Neural cell (in vitro differentiated cells): ENCODE measurements around the gene BLCAP.

Experiments used
- EP300 ChIP-seq: fragments of 450-650 bp; conservative IDR thresholded peaks from 2 replicates; pipeline ENCODE4 v1.6.1; 2014; ENCODE audit warnings: antibody characterized with exemption, mild to moderate bottlenecking, moderate library complexity; ENCODE audit not compliant: poor library complexity, severe bottlenecking
- EZH2 ChIP-seq: fragments of 200-600, 300-800 bp; shearing (Covaris generic), sonication (generic); IDR thresholded peaks from 2 replicates; pipeline ENCODE4 v1.6.1; 2014; ENCODE audit warnings: antibody characterized with exemption, low read length, borderline replicate concordance, mild to moderate bottlenecking; ENCODE audit not compliant: insufficient read depth, poor library complexity, severe bottlenecking
- POLR2AphosphoS5 ChIP-seq: IDR thresholded peaks from 2 replicates; pipeline ENCODE4 v1.6.1; 2012
- RAD21 ChIP-seq: fragments of 450-650 bp; conservative IDR thresholded peaks from 2 replicates; pipeline ENCODE4 v1.6.1; 2014; ENCODE audit warnings: antibody characterized with exemption, mild to moderate bottlenecking, moderate library complexity
- TAF1 ChIP-seq: IDR thresholded peaks from 2 replicates; pipeline ENCODE4 v1.6.1; 2012; ENCODE audit warnings: low read depth
- TF ChIP-seq, protein P1 (sequence below): fragments of 450-650 bp; IDR thresholded peaks from 2 replicates; pipeline ENCODE4 v1.5.1; 2014; ENCODE audit warnings: antibody characterized with exemption, mild to moderate bottlenecking, moderate library complexity; ENCODE audit not compliant: poor library complexity, severe bottlenecking
- TF ChIP-seq, protein P2 (sequence below): IDR thresholded peaks from 2 replicates; pipeline ENCODE4 v1.6.1; 2012; ENCODE audit warnings: borderline replicate concordance

DNA sequence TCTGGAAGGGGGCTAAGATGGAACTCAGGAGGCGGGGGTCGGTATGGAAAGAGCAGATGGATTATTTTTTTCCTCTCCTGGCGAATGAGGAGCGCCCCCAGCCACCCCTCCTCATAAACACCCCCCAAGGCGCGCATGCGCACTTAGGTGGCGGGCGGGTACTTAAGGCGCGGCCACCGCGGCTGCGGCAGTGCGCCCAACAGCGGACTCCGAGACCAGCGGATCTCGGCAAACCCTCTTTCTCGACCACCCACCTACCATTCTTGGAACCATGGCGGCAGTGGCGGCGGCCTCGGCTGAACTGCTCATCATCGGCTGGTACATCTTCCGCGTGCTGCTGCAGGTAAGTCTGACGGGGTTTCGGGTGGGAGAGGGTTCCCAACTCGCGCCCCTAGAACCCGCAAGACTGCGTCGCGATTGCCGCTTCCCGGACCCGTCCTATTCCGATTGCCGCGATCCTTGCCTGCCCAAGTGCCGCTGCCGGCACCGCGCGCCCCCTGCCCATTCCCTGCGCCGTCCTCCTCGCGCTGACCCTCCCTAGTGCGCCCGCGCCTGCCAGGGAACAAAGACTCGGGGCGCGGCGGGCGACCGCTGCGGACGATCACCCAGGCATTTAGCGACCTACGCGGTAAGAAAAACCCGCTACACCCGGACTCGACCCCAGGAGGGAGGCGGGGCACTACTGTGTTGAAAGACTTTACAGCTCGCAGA lies 6.5 kb downstream of the BLCAP start, which contains the start of gene NNAT:
- TF ChIP-seq RAD21 (peak; percentile 48), POLR2AphosphoS5 (peak; percentile 96), TAF1 (peak; percentile 85), EZH2 (no peak), EP300 (no peak)
- TF ChIP-seq, protein P1, sequence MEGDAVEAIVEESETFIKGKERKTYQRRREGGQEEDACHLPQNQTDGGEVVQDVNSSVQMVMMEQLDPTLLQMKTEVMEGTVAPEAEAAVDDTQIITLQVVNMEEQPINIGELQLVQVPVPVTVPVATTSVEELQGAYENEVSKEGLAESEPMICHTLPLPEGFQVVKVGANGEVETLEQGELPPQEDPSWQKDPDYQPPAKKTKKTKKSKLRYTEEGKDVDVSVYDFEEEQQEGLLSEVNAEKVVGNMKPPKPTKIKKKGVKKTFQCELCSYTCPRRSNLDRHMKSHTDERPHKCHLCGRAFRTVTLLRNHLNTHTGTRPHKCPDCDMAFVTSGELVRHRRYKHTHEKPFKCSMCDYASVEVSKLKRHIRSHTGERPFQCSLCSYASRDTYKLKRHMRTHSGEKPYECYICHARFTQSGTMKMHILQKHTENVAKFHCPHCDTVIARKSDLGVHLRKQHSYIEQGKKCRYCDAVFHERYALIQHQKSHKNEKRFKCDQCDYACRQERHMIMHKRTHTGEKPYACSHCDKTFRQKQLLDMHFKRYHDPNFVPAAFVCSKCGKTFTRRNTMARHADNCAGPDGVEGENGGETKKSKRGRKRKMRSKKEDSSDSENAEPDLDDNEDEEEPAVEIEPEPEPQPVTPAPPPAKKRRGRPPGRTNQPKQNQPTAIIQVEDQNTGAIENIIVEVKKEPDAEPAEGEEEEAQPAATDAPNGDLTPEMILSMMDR, result no peak
- TF ChIP-seq, protein P2, sequence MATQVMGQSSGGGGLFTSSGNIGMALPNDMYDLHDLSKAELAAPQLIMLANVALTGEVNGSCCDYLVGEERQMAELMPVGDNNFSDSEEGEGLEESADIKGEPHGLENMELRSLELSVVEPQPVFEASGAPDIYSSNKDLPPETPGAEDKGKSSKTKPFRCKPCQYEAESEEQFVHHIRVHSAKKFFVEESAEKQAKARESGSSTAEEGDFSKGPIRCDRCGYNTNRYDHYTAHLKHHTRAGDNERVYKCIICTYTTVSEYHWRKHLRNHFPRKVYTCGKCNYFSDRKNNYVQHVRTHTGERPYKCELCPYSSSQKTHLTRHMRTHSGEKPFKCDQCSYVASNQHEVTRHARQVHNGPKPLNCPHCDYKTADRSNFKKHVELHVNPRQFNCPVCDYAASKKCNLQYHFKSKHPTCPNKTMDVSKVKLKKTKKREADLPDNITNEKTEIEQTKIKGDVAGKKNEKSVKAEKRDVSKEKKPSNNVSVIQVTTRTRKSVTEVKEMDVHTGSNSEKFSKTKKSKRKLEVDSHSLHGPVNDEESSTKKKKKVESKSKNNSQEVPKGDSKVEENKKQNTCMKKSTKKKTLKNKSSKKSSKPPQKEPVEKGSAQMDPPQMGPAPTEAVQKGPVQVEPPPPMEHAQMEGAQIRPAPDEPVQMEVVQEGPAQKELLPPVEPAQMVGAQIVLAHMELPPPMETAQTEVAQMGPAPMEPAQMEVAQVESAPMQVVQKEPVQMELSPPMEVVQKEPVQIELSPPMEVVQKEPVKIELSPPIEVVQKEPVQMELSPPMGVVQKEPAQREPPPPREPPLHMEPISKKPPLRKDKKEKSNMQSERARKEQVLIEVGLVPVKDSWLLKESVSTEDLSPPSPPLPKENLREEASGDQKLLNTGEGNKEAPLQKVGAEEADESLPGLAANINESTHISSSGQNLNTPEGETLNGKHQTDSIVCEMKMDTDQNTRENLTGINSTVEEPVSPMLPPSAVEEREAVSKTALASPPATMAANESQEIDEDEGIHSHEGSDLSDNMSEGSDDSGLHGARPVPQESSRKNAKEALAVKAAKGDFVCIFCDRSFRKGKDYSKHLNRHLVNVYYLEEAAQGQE, result peak; percentile 79
